ENCODE measurements around the gene RHBDL3.
"Not testable (repeated sequence)": the region's sequence is repeated elsewhere in the genome, so short reads cannot be mapped to it uniquely, and the experiment has no call there.

Gene RHBDL3

GRCh38 chr17:32297860-32298259 lies 32.2 kb downstream of the RHBDL3 start:
- no peak for DNase-seq

- DNase-seq, result no peak
Observed at GRCh38 chr17:32298298-32298697, 32.7 kb downstream of the RHBDL3 start.

GRCh38 chr17:32298721-32299579 lies 33.3 kb downstream of the RHBDL3 start:
- peak; percentile 35 for DNase-seq

- DNase-seq, result no peak
Observed at GRCh38 chr17:32299580-32300164, 34.0 kb downstream of the RHBDL3 start.

GRCh38 chr17:32302037-32302436 lies 36.4 kb downstream of the RHBDL3 start:
- no peak for DNase-seq

GRCh38 chr17:32302860-32303649 lies 37.4 kb downstream of the RHBDL3 start:
- no peak for DNase-seq

- DNase-seq, result no peak
Observed at GRCh38 chr17:32303781-32304288, 38.2 kb downstream of the RHBDL3 start.

- no peak for DNase-seq
Observed at GRCh38 chr17:32305049-32305448, 39.4 kb downstream of the RHBDL3 start.

GRCh38 chr17:32307658-32308057 lies 42.0 kb downstream of the RHBDL3 start:
- no peak for DNase-seq

- no peak for DNase-seq
Observed at GRCh38 chr17:32311028-32311536, 45.5 kb downstream of the RHBDL3 start.

- no peak for DNase-seq
Observed at GRCh38 chr17:32314636-32315035, 49.0 kb downstream of the RHBDL3 start.

GRCh38 chr17:32315171-32315570 lies 49.5 kb downstream of the RHBDL3 start:
- no peak for DNase-seq

GRCh38 chr17:32316653-32317052 lies 51.0 kb downstream of the RHBDL3 start:
- not testable (repeated sequence) for DNase-seq

- DNase-seq, result no peak
Observed at GRCh38 chr17:32317353-32317752, 51.7 kb downstream of the RHBDL3 start.

- DNase-seq, result no peak
Observed at GRCh38 chr17:32318071-32318470, 52.4 kb downstream of the RHBDL3 start.

- no peak for DNase-seq
Observed at GRCh38 chr17:32319548-32319905, 53.9 kb downstream of the RHBDL3 start.

GRCh38 chr17:32320080-32320479 lies 54.4 kb downstream of the RHBDL3 start:
- DNase-seq, result not testable (repeated sequence)

- DNase-seq, result no peak
Observed at GRCh38 chr17:32320847-32321246, 55.2 kb downstream of the RHBDL3 start.

GRCh38 chr17:32323046-32323445 lies 57.4 kb downstream of the RHBDL3 start:
- DNase-seq, result no peak

GRCh38 chr17:32323811-32324491 lies 58.3 kb downstream of the RHBDL3 start:
- no peak for DNase-seq

- DNase-seq, result no peak
Observed at GRCh38 chr17:32327911-32328310, 62.3 kb downstream of the RHBDL3 start.

GRCh38 chr17:32330147-32330546 lies 64.5 kb downstream of the RHBDL3 start:
- no peak for DNase-seq
